AML-193 (cell line): ENCODE data around the gene PRRC2C.
A peak's percentile ranks its signal among the peaks of the same experiment; 100 is the strongest.
"Not testable (repeated sequence)": the region's sequence is repeated elsewhere in the genome, so short reads cannot be mapped to it uniquely, and the experiment has no call there.

Experiments used
- DNase-seq, 2 experiments: peaks; one replicate each; lab custom pipeline; 2025; lab: John Stamatoyannopoulos, UW

Gene PRRC2C

GRCh38 chr1:171583591-171584201 is 98.4 kb downstream of the PRRC2C start:
- DNase-seq = no peak

GRCh38 chr1:171585715-171586114 is 100.4 kb downstream of the PRRC2C start:
- DNase-seq = no peak

DNA sequence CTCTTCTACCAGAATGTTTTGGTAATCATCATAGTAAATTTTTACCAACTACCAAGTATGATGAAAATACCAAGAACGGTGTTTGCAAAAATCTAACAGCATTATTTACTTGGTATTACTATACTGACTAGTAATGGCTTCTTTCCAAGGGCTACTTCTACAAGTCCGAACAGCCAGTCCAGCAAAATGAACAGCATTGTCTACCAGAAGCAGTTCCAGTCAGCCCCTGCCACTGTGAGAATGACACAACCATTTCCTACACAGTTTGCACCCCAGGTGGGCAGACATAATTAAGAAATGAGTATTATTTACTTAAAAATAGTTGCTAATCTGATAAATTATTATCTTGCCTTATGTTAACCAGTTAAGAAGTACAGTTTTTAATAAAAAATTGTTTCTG is 102.9 kb downstream of the PRRC2C start:
- DNase-seq = no peak

DNA sequence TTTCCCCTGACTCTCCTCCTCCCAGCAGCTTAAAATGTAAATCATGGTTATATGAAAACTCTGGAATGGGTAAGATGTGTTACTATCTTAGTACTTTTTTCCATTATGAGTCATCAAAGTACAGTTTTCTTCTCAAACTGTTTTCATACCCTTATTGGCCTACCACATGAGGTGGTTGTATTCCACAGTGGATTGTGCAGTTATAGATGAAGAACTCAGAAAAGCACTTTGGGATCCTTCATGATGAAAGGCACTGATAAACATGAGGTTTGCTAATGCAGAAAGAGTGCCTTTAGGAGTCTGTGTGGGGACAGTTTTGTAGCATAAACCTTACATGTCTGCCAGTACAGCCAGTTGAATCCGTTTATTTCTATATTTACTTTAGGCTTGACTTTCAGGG is 104.7 kb downstream of the PRRC2C start:
- no peak for DNase-seq

DNA sequence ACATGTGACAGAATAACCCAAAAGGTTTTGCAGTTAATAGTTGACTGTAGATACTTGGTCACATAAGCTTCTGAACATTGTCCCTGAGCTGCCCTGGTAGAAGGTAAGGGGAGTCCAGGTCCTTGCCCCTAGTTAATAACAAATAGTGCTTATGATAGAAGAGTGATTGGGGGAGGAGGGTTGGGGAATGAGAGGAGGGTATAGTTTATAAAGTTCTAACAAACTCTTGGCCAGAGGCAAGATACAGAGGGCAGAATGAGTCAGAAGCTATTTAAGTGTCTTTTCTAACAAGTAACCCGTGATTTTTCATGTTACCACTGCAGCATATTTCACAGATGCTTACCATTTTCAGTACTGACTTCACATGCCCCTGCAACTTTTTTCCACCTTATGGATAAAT is 110.0 kb downstream of the PRRC2C start:
- no peak for DNase-seq

- no peak for DNase-seq
These were observed 110.8 kb downstream of the PRRC2C start for GRCh38 chr1:171596119-171596518.

DNA sequence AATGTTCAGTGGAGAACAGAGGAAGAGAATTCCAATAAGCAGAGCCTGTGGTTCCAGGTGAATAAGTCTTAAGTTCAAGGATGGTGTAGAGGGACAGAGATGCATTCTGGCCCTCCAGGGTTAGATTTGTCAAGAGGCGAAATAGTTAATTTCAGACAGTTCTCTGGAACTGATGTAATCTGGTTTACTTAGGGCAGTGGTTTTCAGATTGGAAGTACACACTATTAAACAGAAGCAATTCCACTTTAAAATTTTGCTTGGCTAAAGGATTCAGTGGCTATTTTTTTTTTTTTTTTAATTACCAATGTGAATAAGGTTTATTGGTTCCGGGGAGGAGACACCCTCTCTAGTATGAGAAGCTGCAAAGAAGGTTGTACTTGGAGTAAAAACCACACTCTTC is 111.4 kb downstream of the PRRC2C start:
- DNase-seq = no peak

DNA sequence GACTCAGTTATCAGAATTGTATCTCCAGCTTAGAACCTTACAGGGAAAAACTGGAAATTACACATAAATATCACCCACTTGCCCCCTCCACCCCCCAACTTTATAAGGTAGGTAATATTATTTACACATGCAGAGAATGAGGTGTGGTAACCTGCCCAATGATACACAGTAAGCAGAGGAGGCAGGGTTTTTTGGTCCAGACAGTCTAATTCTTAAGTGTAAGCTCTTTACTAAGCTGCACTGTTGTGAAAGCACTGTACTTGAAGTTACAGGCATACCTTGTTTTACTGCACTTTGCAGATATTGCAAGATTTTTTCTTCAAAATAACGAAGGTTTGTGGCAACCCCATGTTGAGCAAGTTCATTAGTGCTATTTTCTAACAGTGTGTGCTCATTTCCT is 111.9 kb downstream of the PRRC2C start:
- peak; percentile 6 to 17 for DNase-seq

GRCh38 chr1:171600310-171600709 is 115.0 kb downstream of the PRRC2C start:
- DNase-seq = not testable (repeated sequence)

- no peak for DNase-seq
These were observed 115.5 kb downstream of the PRRC2C start for GRCh38 chr1:171600862-171601261.

DNA sequence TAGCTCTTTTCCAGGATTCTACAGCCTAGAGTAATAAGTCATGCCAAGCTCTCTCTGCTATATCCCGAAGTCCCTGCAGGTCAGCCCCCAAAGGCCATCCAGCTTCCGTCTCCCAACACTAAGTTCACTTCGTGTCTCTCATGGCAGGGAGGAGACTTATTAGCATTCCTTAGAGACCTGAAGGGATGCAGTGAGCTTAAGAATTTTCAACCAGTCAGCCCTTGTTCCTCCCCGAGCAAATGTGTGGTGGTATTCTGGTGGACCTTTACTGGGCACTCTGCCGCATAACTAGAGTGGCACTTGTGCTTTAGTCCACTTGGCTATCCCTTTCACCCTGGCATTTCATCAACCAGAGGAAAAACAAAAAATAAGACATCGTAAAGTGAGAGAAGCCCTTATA is 117.7 kb downstream of the PRRC2C start:
- not testable (repeated sequence) for DNase-seq

- no peak for DNase-seq
These were observed 121.1 kb downstream of the PRRC2C start for GRCh38 chr1:171606402-171606941.

- peak; percentile 37 to 46 for DNase-seq
These were observed 125.1 kb downstream of the PRRC2C start for GRCh38 chr1:171610385-171610784.

GRCh38 chr1:171611306-171611705 is 126.0 kb downstream of the PRRC2C start:
- no peak for DNase-seq

- DNase-seq = no peak
These were observed 128.0 kb downstream of the PRRC2C start for GRCh38 chr1:171613282-171613681.

GRCh38 chr1:171615122-171615906 is 130.0 kb downstream of the PRRC2C start:
- DNase-seq = not testable (repeated sequence)

DNA sequence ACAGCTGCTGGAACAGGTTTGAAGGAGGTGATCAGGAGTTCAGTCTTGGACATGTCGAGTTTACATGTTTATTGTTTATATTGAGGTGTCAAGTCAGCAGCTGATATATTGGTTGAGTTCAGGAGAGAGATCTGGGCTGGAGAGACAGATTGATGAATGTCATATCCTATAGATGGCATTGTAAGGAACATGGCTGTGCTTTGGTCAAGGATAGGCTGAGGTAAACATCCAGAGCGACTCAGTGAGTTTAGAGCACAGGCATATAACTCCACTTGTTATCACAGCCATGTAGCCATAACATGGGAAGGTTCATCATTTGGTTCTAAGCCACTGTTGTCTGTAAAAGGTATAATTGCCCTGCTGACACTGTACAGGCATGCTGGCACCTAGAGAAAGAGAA is 131.3 kb downstream of the PRRC2C start:
- DNase-seq = no peak

GRCh38 chr1:171622152-171622462 is 136.8 kb downstream of the PRRC2C start, which contains the start of gene MYOCOS:
Gene MYOCOS, plus strand, starts transcription at chr1:171622243. Its CDS starts 1,641 bp downstream, at chr1:171623884.
- DNase-seq = no peak

DNA sequence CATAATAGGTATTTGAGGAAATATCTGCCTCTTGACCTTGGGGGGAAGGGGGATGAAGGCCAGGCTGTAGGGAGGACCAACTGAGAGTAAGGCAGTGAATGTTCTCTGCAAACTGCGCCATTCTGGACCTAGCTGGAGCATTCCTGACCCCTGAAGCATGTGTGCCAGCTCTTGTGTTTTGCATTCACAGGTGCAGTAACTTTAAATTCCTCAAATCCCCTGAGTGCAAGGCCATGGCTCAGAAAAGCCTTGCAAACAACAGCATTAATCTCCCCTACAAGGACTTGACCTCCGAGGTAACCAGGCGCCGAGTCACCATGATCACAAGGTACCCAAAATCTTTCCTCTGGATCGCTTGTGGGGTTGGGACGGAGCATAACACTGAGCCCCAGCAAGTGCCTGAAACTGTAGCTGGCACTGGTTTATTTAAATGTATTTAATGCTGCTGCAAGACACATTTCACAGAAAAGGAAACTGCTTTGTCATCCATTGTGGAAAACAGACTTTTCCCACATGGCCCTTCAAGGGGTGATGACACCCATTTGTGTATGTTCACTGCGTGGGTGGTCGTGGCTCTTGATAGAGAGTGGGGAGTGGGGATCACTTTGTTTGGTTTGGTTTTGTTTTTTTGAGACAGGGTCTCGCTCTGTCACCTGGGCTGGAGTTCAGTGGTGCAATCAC is 138.5 kb downstream of the PRRC2C start:
- DNase-seq = no peak

DNA sequence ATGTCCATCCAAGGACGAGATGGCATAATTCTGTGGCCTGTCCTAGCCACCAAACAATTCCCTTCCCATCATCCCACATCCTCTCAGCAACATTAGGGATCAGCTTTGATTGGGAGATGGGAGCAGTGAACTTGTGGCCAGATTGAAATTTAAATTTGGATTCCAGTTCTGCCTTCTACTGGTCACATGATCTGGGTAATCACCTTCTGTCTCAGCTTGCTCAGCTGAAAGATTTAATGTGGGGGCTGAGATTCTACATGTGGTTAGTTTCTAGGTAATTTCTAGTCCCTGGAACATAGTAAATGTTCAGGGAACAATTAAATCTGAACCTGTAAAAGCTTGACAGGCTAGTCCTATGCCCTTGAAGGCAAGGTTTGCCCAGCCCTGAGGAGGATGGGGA is 139.9 kb downstream of the PRRC2C start:
- no peak for DNase-seq

GRCh38 chr1:171627020-171627419 is 141.7 kb downstream of the PRRC2C start:
- no peak for DNase-seq

GRCh38 chr1:171628225-171628624 is 142.9 kb downstream of the PRRC2C start:
- DNase-seq = no peak

DNA sequence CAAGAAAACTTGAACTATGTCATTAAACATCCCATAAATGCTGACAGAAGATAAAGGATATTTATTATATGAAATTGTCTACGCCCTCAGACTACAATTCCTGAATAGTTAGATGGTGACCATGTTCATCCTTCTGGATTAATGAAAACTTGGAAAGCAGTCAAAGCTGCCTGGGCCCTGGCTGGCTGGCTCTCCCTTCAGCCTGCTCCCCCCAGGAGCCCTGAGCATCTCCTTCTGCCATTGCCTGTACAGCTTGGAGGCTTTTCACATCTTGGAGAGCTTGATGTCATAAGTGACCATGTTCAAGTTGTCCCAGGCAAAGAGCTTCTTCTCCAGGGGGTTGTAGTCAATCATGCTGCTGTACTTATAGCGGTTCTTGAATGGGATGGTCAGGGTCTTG is 150.3 kb downstream of the PRRC2C start:
- no peak for DNase-seq
